HUES6 (cell line): ENCODE measurements around the gene TPM2.

Experiments used
- H3K27ac ChIP-seq: 2 replicates; pipeline ENCODE4 v1.7.0; 2013; ENCODE audit warnings: low read depth, mild to moderate bottlenecking, low read length, inconsistent platforms
- H3K27me3 ChIP-seq: 2 replicates; pipeline ENCODE4 v1.6.1; 2013; ENCODE audit warnings: low read length; ENCODE audit not compliant: control insufficient read depth, insufficient read depth
- H3K36me3 ChIP-seq: 2 replicates; pipeline ENCODE4 v1.6.1; 2013; ENCODE audit warnings: low read length; ENCODE audit not compliant: control insufficient read depth, insufficient read depth
- H3K4me1 ChIP-seq: 2 replicates; pipeline ENCODE4 v1.6.1; 2013; ENCODE audit warnings: low read length; ENCODE audit not compliant: control insufficient read depth, insufficient read depth
- H3K4me3 ChIP-seq: 2 replicates; pipeline ENCODE4 v1.5.1; 2013; ENCODE audit warnings: low read depth, low read length
- H3K9ac ChIP-seq: one replicate; pipeline ENCODE4 v1.6.1; 2013; ENCODE audit warnings: mild to moderate bottlenecking, low read length
- H3K9me3 ChIP-seq: 2 replicates; pipeline ENCODE4 v1.6.1; 2013; ENCODE audit warnings: low read depth, low read length; ENCODE audit not compliant: control insufficient read depth, insufficient read depth

The TPM2 gene

GRCh38 chr9:35689542-35690293, at the start of gene TPM2:
Gene TPM2 (minus strand): TSS chr9:35689925. CDS start chr9:35689817, 108 bp downstream.
- Histone ChIP-seq H3K4me1 (peaks cover 15% of the 10 kb centered on the region; the same call in 1 of the 2 replicates), H3K36me3 (peaks cover 39% of the 10 kb centered on the region), H3K27me3 (no peaks in the 10 kb centered on the region), H3K9me3 (no peaks in the 10 kb centered on the region), H3K9ac (peak within 1 kb of the TSS; percentile 88), H3K4me3 (peak within 1 kb of the TSS; percentile 91), H3K27ac (peak within 1 kb of the TSS; percentile 85)

DNA sequence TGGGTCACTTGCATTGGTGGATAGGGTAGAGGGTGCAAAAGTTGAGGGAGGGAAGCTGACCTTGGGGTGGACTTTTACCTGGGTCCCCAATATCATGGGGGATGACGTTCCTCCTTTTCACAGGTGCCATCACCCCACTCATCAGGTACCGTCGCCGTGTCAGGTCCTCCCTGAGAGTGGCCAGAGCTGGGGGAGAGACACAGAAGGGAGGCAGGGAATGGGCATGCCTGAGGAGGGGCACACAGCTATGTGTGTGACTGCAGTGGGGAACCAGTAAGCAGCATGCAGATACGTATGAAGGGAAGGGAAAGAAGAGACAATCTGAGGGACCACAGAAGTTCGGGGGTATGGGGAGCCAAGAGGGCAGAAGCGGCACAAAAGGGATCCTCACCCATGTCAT, 49.2 kb upstream of the TPM2 start:
- H3K27ac ChIP-seq = no peak overlapping the region
- no peak overlapping the region for H3K4me3 ChIP-seq
- H3K27me3 ChIP-seq = no peaks in the 10 kb centered on the region
- no peak overlapping the region for H3K9ac ChIP-seq
- H3K9me3 ChIP-seq = no peaks in the 10 kb centered on the region
- H3K4me1 ChIP-seq = no peaks in the 10 kb centered on the region
- peaks cover 95% of the 10 kb centered on the region for H3K36me3 ChIP-seq

- Histone ChIP-seq H3K9me3 (no peaks in the 10 kb centered on the region), H3K9ac (no peak overlapping the region), H3K27ac (no peak overlapping the region), H3K27me3 (no peaks in the 10 kb centered on the region), H3K36me3 (peaks cover 88% of the 10 kb centered on the region), H3K4me3 (no peak overlapping the region), H3K4me1 (0 out of 2 replicates have a peak, but pooled peaks cover 5% of the 10 kb centered on the region)
Observed at GRCh38 chr9:35738186-35738585, 48.5 kb upstream of the TPM2 start.

GRCh38 chr9:35737143-35737542, 47.4 kb upstream of the TPM2 start:
- no peak overlapping the region for H3K4me3 ChIP-seq
- 0 out of 2 replicates have a peak, but pooled peaks cover 5% of the 10 kb centered on the region for H3K4me1 ChIP-seq
- H3K36me3 ChIP-seq = peaks cover 77% of the 10 kb centered on the region
- no peak overlapping the region for H3K27ac ChIP-seq
- H3K9me3 ChIP-seq = no peaks in the 10 kb centered on the region
- H3K9ac ChIP-seq = no peak overlapping the region
- no peaks in the 10 kb centered on the region for H3K27me3 ChIP-seq

DNA sequence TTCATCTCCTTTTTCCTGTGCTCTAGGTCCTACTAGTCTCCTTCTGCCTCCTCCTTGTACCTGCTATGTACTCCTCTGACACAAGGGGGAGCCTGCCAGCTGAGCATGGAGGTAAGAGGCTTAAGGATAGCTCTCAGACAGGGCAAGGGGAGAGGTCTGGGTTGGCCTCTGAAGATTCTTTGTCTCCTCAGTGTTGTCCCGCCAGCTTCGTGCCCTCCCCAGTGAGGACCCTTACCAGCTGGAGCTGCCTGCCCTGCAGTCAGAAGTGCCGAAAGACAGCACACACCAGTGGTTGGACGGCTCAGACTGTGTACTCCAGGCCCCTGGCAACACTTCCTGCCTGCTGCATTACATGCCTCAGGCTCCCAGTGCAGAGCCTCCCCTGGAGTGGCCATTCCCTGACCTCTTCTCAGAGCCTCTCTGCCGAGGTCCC, 46.5 kb upstream of the TPM2 start:
- Histone ChIP-seq H3K4me3 (no peak overlapping the region), H3K4me1 (0 out of 2 replicates have a peak, but pooled peaks cover 5% of the 10 kb centered on the region), H3K27ac (no peak overlapping the region), H3K27me3 (no peaks in the 10 kb centered on the region), H3K36me3 (peaks cover 69% of the 10 kb centered on the region), H3K9ac (no peak overlapping the region), H3K9me3 (no peaks in the 10 kb centered on the region)

DNA sequence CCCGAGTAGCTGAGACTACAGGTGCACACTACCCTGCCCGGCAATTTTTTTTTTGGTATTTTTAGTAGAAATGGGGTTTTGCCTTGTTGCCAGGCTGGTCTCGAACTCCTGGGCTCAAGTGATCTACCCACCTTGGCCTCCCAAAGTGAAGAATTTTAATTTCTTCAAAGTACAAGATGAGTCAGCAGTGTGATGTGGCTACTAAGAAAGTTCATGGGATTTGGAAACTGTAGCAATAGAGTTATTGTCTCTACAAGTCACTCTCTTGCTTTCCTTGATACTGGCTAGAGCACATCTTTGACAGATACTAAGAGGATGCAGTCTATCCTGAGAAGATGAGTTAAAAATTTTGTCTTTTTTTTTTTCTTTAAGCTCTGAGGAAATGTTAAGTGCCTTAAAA, 44.4 kb upstream of the TPM2 start:
- H3K27ac ChIP-seq = no peak overlapping the region
- no peak overlapping the region for H3K9ac ChIP-seq
- peaks cover 25% of the 10 kb centered on the region for H3K4me1 ChIP-seq
- no peaks in the 10 kb centered on the region for H3K9me3 ChIP-seq
- H3K36me3 ChIP-seq = peaks cover 48% of the 10 kb centered on the region
- H3K4me3 ChIP-seq = no peak overlapping the region
- H3K27me3 ChIP-seq = no peaks in the 10 kb centered on the region

- Histone ChIP-seq H3K36me3 (peaks cover 37% of the 10 kb centered on the region), H3K4me1 (peaks cover 36% of the 10 kb centered on the region), H3K27ac (peak overlapping the region; percentile 67; the same call in 1 of the 2 replicates), H3K4me3 (peak overlapping the region; percentile 91), H3K9me3 (no peaks in the 10 kb centered on the region), H3K9ac (peak overlapping the region; percentile 84), H3K27me3 (no peaks in the 10 kb centered on the region)
Observed at GRCh38 chr9:35732800-35733541, 43.2 kb upstream of the TPM2 start.

DNA sequence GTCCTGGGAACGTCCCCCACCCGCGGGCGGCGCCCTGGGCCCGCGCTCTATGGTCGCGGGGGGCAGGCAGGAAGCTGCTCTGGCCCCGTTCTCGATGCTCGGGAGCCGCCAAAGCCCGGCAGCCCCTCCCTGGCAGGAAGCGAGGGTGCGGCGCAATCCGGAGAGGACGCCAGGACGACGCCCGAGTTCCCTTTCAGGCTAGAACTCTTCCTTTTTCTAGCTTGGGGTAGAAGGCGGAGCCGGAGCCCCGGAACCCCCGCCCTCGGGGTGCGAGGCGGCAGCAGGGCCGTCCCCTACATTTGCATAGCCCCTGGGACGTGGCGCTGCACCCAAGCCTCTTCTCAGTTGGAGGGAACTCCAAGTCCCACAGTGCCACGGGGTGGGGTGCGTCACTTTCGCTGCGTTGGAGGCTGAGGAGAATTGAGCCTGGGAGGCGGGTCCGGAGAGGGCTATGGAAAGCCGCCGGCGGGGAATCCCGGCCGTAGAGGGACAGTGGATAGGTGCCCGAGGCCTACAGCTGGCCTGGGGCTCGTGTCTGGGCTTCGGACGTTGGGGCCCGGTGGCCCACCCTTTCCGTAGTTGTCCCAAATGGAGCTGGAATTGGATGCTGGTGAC, 42.6 kb upstream of the TPM2 start, which contains the start of the genes CREB3 and TLN1:
Gene CREB3 (plus strand): TSS at position 482 of the 615 bp plus-strand sequence. CDS start 107 bp downstream, at position 589.
Gene TLN1 (minus strand): TSS at position 11 of the 615 bp plus-strand sequence. CDS start 6,501 bp downstream, outside the sequence.
- peaks cover 43% of the 10 kb centered on the region for H3K4me1 ChIP-seq
- H3K4me3 ChIP-seq = peak within 1 kb of the TSS; percentile 91
- peak within 1 kb of the TSS; percentile 88 for H3K9ac ChIP-seq
- H3K9me3 ChIP-seq = no peaks in the 10 kb centered on the region
- H3K27ac ChIP-seq = peak within 1 kb of the TSS; percentile 67; the same call in 1 of the 2 replicates
- H3K27me3 ChIP-seq = no peaks in the 10 kb centered on the region
- peaks cover 30% of the 10 kb centered on the region for H3K36me3 ChIP-seq

DNA sequence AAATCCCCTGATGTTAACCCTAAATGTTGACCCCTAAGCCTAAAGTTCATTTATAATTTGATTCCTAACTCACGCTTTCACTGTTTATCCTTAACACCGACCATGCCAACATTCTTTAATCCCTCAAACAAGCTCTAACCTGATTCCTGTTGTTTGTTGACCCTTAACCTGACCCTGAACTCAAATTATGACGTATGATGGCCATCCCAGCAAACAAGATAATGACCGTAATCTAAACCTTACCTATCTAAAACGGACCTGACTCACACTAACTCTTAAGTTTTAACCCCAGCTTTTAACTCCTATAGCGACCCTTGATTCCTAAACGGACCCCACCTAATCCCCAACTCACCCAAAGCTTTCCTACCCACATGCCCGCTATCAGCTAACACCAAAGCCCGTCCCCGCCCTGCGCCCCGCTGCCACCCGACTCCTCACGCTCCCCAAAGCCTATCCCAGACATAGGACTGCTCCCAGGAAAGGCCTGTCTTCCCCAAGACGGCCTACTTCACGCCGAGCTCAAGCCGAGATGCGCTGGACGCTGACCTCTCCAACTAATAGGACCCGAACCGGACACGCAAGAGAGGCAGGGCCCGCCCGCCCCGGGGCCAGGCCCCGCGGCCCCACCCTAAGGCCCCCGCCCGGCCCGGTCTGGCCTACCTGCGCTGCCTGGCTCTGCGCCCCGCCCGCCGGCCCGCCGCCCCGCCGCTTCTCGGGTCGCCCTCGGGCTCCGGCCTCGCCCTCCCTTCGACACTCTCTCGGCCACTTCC, 41.9 kb upstream of the TPM2 start:
- Histone ChIP-seq H3K4me1 (peaks cover 50% of the 10 kb centered on the region), H3K9ac (peak overlapping the region; percentile 88), H3K4me3 (peak overlapping the region; percentile 91), H3K27ac (peak overlapping the region; percentile 67; the same call in 1 of the 2 replicates), H3K27me3 (no peaks in the 10 kb centered on the region), H3K9me3 (no peaks in the 10 kb centered on the region), H3K36me3 (peaks cover 23% of the 10 kb centered on the region)

- H3K9ac ChIP-seq = no peak overlapping the region
- no peaks in the 10 kb centered on the region for H3K27me3 ChIP-seq
- no peak overlapping the region for H3K27ac ChIP-seq
- H3K36me3 ChIP-seq = peaks cover 15% of the 10 kb centered on the region
- peak overlapping the region; percentile 91; the same call in 1 of the 2 replicates for H3K4me3 ChIP-seq
- no peaks in the 10 kb centered on the region for H3K9me3 ChIP-seq
- peaks cover 55% of the 10 kb centered on the region for H3K4me1 ChIP-seq
Observed at GRCh38 chr9:35730486-35730854, 40.7 kb upstream of the TPM2 start.
